CD4-positive, CD25-positive, alpha-beta regulatory T cell (primary cell): ENCODE measurements around the gene CATSPERD. TPM values are rescaled to one million over a fixed set of nuclear protein-coding genes. Genes with fewer than 3 reads are reported as not detected.

Experiments
- ATAC-seq, 2 donors: fragments of 150-1000 bp; cut with Tn5 transposase; one replicate each; pipeline ENCODE4 v1.10.0; 2021; ENCODE audit warnings: low read depth in 2 of 2, moderate number of reproducible peaks in 2 of 2, moderate library complexity in 1 of 2
- DNase-seq, 3 donors: peaks; one replicate each; pipeline versions ENCODE4 v3.0.0 to v3.0.0-alpha.2; 2012 to 2022; ENCODE audit warnings: mixed read lengths in 1 of 3
- H3K27ac ChIP-seq: one replicate; pipeline ENCODE4 v1.7.0; 2013; ENCODE audit warnings: mild to moderate bottlenecking, low read length; ENCODE audit not compliant: insufficient read depth, poor library complexity, severe bottlenecking
- H3K27me3 ChIP-seq: one replicate; pipeline ENCODE4 v1.7.0; 2013; ENCODE audit warnings: low read length; ENCODE audit not compliant: control insufficient read depth, insufficient read depth
- H3K36me3 ChIP-seq: one replicate; pipeline ENCODE4 v1.7.0; 2013; ENCODE audit warnings: mild to moderate bottlenecking, low read length, moderate library complexity; ENCODE audit not compliant: control insufficient read depth, insufficient read depth
- H3K4me1 ChIP-seq: 2 replicates; pipeline ENCODE4 v1.7.0; 2013; ENCODE audit warnings: mild to moderate bottlenecking, low read length; ENCODE audit not compliant: insufficient read depth, control insufficient read depth, poor library complexity, severe bottlenecking
- H3K4me3 ChIP-seq: one replicate; pipeline ENCODE4 v1.7.0; 2013; ENCODE audit warnings: low read depth, mild to moderate bottlenecking, low read length, moderate library complexity
- H3K9me3 ChIP-seq, 2 experiments: 1 replicate in 1 of 2; 2 replicates in 1 of 2; pipeline ENCODE4 v1.7.0; 2013; ENCODE audit warnings: low read length in 2 of 2, mild to moderate bottlenecking in 1 of 2, moderate library complexity in 1 of 2; ENCODE audit not compliant: control insufficient read depth in 2 of 2
- H3K27ac Mint-ChIP-seq, 3 donors: one replicate each; pipeline ENCODE4 v1.8.0; 2020 to 2022; ENCODE audit warnings: mild to moderate bottlenecking in 3 of 3, mixed read lengths in 3 of 3, moderate library complexity in 2 of 3
- H3K27me3 Mint-ChIP-seq: one replicate; pipeline ENCODE4 v1.8.0; 2022; ENCODE audit warnings: mild to moderate bottlenecking, mixed read lengths
- H3K36me3 Mint-ChIP-seq: one replicate; pipeline ENCODE4 v1.8.0; 2020; ENCODE audit warnings: mixed read lengths
- H3K4me1 Mint-ChIP-seq, 4 donors: one replicate each; pipeline ENCODE4 v1.8.0; 2020 to 2022; ENCODE audit warnings: mixed read lengths in 4 of 4, mild to moderate bottlenecking in 1 of 4
- H3K4me3 Mint-ChIP-seq, 4 donors: one replicate each; pipeline ENCODE4 v1.8.0; 2020 to 2022; ENCODE audit warnings: mild to moderate bottlenecking in 4 of 4, mixed read lengths in 4 of 4, moderate library complexity in 3 of 4
- H3K9me3 Mint-ChIP-seq, 7 donors: one replicate each; pipeline ENCODE4 v1.8.0; 2020 to 2022; ENCODE audit warnings: mixed read lengths in 7 of 7, mild to moderate bottlenecking in 3 of 7, moderate library complexity in 2 of 7
- polyA plus RNA-seq, 4 donors: library from polyadenylated mRNA; unstranded; fragments of 300-500 nt; fragmentation: Illumina TruSeq; gene quantifications; one replicate each; pipeline ENCODE4 v1.2.3, GENCODE V29; 2021
- total RNA-seq: library from RNA; stranded (reverse); gene quantifications from one replicate; pipeline ENCODE4 v1.2.3, GENCODE V29; 2022

Gene CATSPERD
- total and polyA plus RNA-seq, 5 donors from 2014 or later = 0.17 TPM; not detected in 4

DNA sequence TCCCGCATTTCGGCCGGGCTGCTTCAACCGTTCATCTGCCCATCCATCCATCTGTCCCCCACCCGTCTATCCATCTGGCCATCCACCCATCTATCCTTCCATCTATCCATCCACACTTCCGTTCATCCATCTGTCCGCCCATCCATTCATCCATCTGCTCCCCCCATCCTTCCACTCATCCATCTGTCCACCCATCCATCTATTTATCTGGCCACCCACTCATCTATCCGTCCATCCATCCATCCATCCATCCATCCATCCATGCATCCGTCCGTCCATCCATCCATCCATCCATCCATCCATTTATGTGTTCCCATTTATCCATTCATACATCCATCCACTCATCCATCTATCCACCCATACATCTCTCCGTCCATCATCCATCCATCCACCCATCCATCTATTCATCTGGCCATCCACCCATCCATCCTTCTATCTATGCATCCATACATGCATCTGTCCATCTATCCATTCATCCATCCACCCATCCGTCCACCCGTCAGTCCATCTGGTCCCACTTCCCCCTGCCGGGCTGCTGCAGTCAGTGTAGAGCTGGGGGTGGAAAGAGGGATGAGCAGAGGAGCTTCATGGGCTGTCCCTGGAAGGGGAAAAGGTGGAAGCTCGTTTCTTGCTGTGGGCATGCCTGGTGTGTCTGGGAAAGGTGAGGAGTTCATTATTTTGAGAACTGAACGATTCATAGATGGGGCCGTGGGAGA lies 38.9 kb upstream of the CATSPERD start:
- DNase-seq (no peak), ATAC-seq (no peak)
- H3K4me3 Mint-ChIP-seq = peak overlapping the region; percentile 29 to 86 (median 78)
- H3K27me3 Mint-ChIP-seq = peaks cover 8% of the 10 kb centered on the region
- H3K36me3 Mint-ChIP-seq = no peaks in the 10 kb centered on the region
- H3K27ac Mint-ChIP-seq = peak overlapping the region; percentile 71 to 86 (median 82)
- H3K4me1 Mint-ChIP-seq = peaks cover 0 to 43% (median 18%) of the 10 kb centered on the region in 4 donors
- Histone ChIP-seq H3K4me3 (no peak overlapping the region), H3K36me3 (no peaks in the 10 kb centered on the region), H3K4me1 (peaks cover 23% of the 10 kb centered on the region), H3K27me3 (no peaks in the 10 kb centered on the region), H3K27ac (no peak overlapping the region), H3K9me3 (no peaks in the 10 kb centered on the region)
- peaks cover 0 to 4% (median 0%) of the 10 kb centered on the region in 7 donors for H3K9me3 Mint-ChIP-seq

DNA sequence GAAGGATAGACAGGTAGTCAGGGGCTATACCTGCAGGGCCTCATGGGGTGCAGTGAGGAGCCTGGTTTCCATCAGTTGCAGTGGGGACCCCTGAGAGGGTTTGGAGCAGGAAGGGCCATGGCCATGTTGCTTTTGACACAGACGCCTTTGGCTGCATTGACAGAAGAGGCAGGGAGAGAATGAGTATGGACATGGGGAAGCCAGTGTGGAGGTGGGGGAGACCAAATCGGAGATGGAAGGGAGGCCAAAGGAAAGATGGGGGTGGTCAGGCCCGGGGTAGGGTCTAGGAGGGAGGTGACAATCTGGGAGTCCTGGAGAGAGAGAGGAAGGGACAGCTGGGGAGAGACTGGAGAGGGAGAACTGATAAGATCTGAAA lies 38.3 kb upstream of the CATSPERD start:
- Mint-ChIP-seq H3K4me3 (peak overlapping the region; percentile 29 to 86 (median 78)), H3K36me3 (no peaks in the 10 kb centered on the region)
- no peak overlapping the region for H3K4me3 ChIP-seq

DNA sequence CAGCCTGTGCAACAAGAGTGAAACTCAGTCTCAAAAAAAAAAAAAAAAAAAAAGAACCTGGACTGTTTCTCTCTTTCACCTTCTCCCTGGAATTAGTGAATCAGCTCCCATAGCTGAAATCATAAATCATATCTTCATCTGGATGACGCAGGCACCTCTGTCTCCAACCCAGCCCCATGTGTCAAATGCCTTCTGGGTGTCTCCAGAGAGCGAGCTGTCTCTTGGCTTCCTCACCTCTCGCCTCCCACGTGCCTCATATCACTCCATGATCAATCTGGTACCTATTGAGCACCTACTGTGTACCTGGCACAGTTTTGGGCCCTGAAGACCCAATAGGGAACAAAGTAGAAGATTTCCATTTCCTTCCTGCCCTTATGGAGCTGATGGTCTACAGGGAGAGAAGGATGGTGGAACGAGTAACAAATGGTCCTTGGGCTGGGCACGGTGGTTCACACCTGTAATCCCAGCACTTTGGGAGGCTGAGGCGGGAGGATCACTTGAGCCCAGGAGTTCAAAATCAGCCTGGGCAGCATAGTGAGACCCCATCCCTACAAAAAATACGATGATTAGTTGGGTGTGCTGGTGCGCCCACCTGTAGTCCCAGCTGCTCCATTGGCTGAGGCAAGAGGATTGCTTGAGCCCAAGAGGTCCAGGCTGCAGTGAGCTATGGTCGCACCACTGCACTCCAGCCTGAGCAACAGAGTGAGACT lies 37.1 kb upstream of the CATSPERD start:
- no peak overlapping the region for H3K4me3 ChIP-seq
- Mint-ChIP-seq H3K36me3 (no peaks in the 10 kb centered on the region), H3K4me1 (peaks cover 0 to 49% (median 20%) of the 10 kb centered on the region in 4 donors), H3K9me3 (peaks cover 0 to 4% (median 0%) of the 10 kb centered on the region in 7 donors), H3K4me3 (peak overlapping the region in 3 of 4 donors; percentile 22 to 79 (median 77)), H3K27ac (peak overlapping the region in 1 of 3 donors; percentile 51), H3K27me3 (peaks cover 8% of the 10 kb centered on the region)
- H3K9me3 ChIP-seq = no peaks in the 10 kb centered on the region
- no peaks in the 10 kb centered on the region for H3K27me3 ChIP-seq
- H3K27ac ChIP-seq = no peak overlapping the region
- H3K36me3 ChIP-seq = no peaks in the 10 kb centered on the region
- DNase-seq (no peak), ATAC-seq (no peak)
- peaks cover 35% of the 10 kb centered on the region for H3K4me1 ChIP-seq

More for the DNA sequence above, 38.3 kb upstream of the CATSPERD start:
- Histone ChIP-seq H3K27me3 (no peaks in the 10 kb centered on the region), H3K36me3 (no peaks in the 10 kb centered on the region), H3K4me1 (peaks cover 28% of the 10 kb centered on the region), H3K9me3 (no peaks in the 10 kb centered on the region), H3K27ac (no peak overlapping the region)
- Mint-ChIP-seq H3K4me1 (peaks cover 0 to 44% (median 18%) of the 10 kb centered on the region in 4 donors), H3K9me3 (peaks cover 0 to 4% (median 0%) of the 10 kb centered on the region in 7 donors), H3K27me3 (peaks cover 8% of the 10 kb centered on the region), H3K27ac (peak overlapping the region in 1 of 3 donors; percentile 71)
- ATAC-seq (no peak), DNase-seq (no peak)

DNA sequence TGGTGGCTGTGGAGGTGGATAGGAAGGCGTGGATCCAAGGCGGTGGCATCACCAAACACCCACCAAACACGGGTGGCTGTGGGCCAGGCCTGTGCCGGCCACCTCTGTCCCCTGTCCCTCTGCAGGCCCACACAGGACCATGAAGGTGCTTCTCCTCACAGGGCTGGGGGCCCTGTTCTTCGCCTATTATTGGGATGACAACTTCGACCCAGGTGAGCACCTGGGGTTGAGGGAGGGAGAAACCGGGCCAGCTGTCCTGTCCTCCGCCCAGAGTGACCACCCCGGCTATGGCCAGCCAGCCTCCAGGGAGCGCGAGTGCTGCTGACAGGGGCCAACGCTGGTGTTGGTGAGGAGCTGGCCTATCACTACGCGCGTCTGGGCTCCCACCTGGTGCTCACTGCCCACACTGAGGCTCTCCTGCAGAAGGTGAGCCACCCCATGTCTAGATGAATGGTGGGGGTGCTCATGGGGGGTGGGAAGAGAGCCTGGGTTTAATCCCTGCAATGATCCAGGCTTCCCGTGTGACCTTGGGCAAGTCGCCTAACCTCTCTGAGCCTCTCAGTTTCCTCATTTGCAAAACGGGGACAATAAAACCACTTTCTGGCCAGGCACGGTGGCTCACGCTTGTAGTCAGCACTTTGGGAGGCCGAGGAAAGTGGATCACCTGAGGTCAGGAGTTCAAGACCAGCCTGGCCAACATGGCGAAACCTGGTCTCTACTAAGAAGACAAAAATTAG lies 35.6 kb upstream of the CATSPERD start:
- H3K27me3 ChIP-seq = no peaks in the 10 kb centered on the region
- peaks cover 0 to 4% (median 0%) of the 10 kb centered on the region in 7 donors for H3K9me3 Mint-ChIP-seq
- H3K36me3 Mint-ChIP-seq = no peaks in the 10 kb centered on the region
- H3K4me3 ChIP-seq = no peak overlapping the region
- H3K36me3 ChIP-seq = no peaks in the 10 kb centered on the region
- peaks cover 28% of the 10 kb centered on the region for H3K4me1 ChIP-seq
- H3K9me3 ChIP-seq = no peaks in the 10 kb centered on the region
- peaks cover 0 to 46% (median 16%) of the 10 kb centered on the region in 4 donors for H3K4me1 Mint-ChIP-seq
- no peak overlapping the region for H3K27ac Mint-ChIP-seq
- H3K27me3 Mint-ChIP-seq = peaks cover 10% of the 10 kb centered on the region
- peak overlapping the region in 2 of 4 donors; percentile 28 to 63 for H3K4me3 Mint-ChIP-seq
- no peak overlapping the region for H3K27ac ChIP-seq
- DNase-seq = no peak
- no peak for ATAC-seq

DNA sequence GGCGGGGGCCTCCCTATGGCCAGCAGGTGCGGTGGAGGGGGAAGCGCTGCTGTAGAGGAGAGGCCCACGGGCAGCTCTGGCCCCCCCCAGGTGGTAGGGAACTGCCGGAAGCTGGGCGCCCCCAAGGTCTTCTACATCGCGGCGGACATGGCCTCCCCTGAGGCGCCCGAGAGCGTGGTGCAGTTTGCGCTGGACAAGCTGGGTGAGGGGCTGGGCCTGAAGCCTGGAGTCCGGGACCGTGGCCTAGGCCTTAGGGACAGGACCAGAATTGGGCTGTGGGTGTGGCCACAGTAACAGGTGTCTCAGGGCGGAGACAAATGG lies 34.2 kb upstream of the CATSPERD start:
- H3K27me3 Mint-ChIP-seq = peaks cover 14% of the 10 kb centered on the region

DNA sequence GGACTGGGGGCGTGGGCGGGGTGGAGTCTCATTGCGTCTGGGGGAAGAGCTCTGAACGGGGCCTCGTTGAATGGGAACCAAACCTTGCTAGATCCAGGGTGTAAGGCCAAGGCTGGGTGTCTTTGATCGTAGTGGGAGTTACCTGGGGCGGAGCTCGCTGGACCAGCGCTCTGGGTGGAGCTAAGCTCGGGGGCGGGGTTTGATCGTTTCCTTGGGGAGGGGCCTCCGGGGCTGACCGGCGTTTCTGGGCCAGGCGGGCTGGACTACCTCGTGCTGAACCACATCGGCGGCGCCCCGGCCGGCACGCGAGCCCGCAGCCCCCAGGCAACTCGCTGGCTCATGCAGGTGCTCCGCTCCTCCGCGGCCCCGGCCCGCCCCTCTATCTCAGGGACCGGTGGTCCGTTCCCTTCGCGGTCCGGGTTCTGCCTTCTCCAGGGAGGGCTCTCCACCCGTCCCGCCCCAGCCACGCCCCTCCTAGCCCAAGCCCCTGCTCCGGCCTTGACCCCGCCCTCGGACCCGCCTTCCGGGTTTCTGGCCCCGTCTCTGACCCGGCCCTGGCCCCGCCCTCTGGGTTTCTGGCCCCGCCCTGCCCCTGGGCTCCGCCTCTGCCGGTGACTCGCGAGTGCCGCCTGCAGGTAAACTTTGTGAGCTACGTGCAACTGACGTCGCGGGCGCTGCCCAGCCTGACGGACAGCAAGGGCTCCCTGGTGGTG lies 33.6 kb upstream of the CATSPERD start:
- no peaks in the 10 kb centered on the region for H3K27me3 ChIP-seq
- ATAC-seq (peak; percentile 57 to 62), DNase-seq (peak; percentile 83 to 92 (median 92))
- H3K4me3 ChIP-seq = no peak overlapping the region
- H3K4me1 Mint-ChIP-seq = peaks cover 0 to 52% (median 15%) of the 10 kb centered on the region in 4 donors
- H3K9me3 Mint-ChIP-seq = peaks cover 0 to 2% (median 0%) of the 10 kb centered on the region in 7 donors
- peak overlapping the region; percentile 81 to 90 (median 88) for H3K4me3 Mint-ChIP-seq
- H3K27ac Mint-ChIP-seq = peak overlapping the region; percentile 65 to 90 (median 85)
- H3K36me3 ChIP-seq = peaks cover under 1% of the 10 kb centered on the region
- peaks cover 34% of the 10 kb centered on the region for H3K4me1 ChIP-seq
- H3K27ac ChIP-seq = peak overlapping the region; percentile 81
- no peaks in the 10 kb centered on the region for H3K9me3 ChIP-seq
- no peaks in the 10 kb centered on the region for H3K36me3 Mint-ChIP-seq
- H3K27me3 Mint-ChIP-seq = peaks cover 14% of the 10 kb centered on the region

More for the DNA sequence above, 34.2 kb upstream of the CATSPERD start:
- H3K4me1 Mint-ChIP-seq = peaks cover 0 to 53% (median 18%) of the 10 kb centered on the region in 4 donors
- Histone ChIP-seq H3K4me1 (peaks cover 29% of the 10 kb centered on the region), H3K27ac (peak overlapping the region; percentile 81), H3K36me3 (no peaks in the 10 kb centered on the region), H3K4me3 (no peak overlapping the region), H3K27me3 (no peaks in the 10 kb centered on the region), H3K9me3 (no peaks in the 10 kb centered on the region)
- no peak for DNase-seq
- H3K27ac Mint-ChIP-seq = peak overlapping the region; percentile 65 to 90 (median 85)
- H3K4me3 Mint-ChIP-seq = peak overlapping the region; percentile 81 to 90 (median 88)
- no peak for ATAC-seq
- H3K9me3 Mint-ChIP-seq = peaks cover 0 to 4% (median 0%) of the 10 kb centered on the region in 7 donors
- H3K36me3 Mint-ChIP-seq = no peaks in the 10 kb centered on the region
